ENCODE data around the gene MEIS2.

The MEIS2 gene

DNA sequence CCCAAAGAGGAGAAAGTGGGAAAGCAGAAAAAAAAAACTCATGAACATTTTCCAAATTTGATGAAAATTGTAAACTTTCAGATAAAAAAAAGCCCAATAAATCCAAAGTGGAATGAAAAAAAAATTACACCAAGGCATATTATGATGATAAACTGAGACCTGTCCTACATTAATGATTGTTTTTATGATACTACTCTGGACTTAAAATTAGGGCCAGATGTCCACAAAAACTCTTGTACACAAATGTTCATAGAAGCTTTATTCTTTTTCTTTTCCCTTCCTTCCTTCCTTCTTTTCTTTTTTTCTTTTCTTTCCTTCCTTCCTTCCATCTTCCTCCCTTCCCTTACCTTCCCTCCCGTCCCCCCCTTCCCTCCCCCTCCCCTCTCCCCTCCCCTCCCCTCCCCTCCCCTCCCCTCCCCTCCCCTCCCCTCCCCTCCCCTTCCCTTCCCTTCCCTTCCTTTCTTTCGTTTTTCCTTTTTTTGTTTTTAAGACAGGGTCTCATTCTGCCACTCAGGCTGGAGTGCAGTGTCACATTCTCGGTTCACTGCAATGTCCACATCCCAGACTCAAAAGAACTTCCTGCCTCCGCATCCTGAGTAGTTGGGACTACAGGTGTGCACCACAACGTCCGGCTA is 243.9 kb downstream of the MEIS2 start:
- Histone ChIP-seq H3K36me3 (ENCODE audit: control insufficient read depth in 1 of 2, insufficient read depth in 2 of 2, low read length in 2 of 2) (no peaks in the 10 kb centered on the region), H3K14ac (ENCODE audit: low read length) (no peak overlapping the region), H3K4ac (ENCODE audit: low read depth, low read length) (no peak overlapping the region), H3K27ac (ENCODE audit: low read depth, low read length) (no peak overlapping the region), H3K79me1 (ENCODE audit: low read length) (no peaks in the 10 kb centered on the region), H4K8ac (ENCODE audit: low read depth, low read length) (no peak overlapping the region), H3K18ac (ENCODE audit: low read length) (no peak overlapping the region), H3K79me2 (ENCODE audit: control insufficient read depth, insufficient read depth, low read length, poor library complexity) (no peaks in the 10 kb centered on the region), H2AK5ac (ENCODE audit: low read length) (no peak overlapping the region), H3K27me3 (ENCODE audit: insufficient read depth, low read length) (no peaks in the 10 kb centered on the region), H3K23ac (ENCODE audit: low read length) (no peak overlapping the region), H3K9me3 (ENCODE audit: insufficient read depth, low read depth, low read length) (peaks cover 1% of the 10 kb centered on the region), H3K4me1 (ENCODE audit: control insufficient read depth in 1 of 2, insufficient read depth in 2 of 2, low read length in 2 of 2) (no peaks in the 10 kb centered on the region), H3K4me3 (ENCODE audit: low read depth, low read length) (no peak overlapping the region), H2AFZ (ENCODE audit: insufficient read depth, low read length, poor library complexity) (no peak overlapping the region), H2BK12ac (ENCODE audit: low read length) (no peak overlapping the region), H3K4me2 (ENCODE audit: low read length) (no peak overlapping the region), H4K91ac (ENCODE audit: low read depth, low read length) (no peak overlapping the region), H2BK5ac (ENCODE audit: low read depth, low read length, poor library complexity) (no peak overlapping the region), H2BK120ac (ENCODE audit: insufficient read depth, low read length, poor library complexity) (no peak overlapping the region), H4K12ac (ENCODE audit: low read depth, low read length) (no peak overlapping the region), H3K9ac (ENCODE audit: low read length) (no peak overlapping the region)
- WGBS (ENCODE audit: extremely low coverage, insufficient coverage, insufficient read length) = 86% methylated on average over 1 of the region's 6 CpGs
- DNase-seq = no peak

GRCh38 chr15:36850864-36851263 is 249.5 kb downstream of the MEIS2 start:
- Histone ChIP-seq H3K23ac (ENCODE audit: low read length) (no peak overlapping the region), H2AK5ac (ENCODE audit: low read length) (no peak overlapping the region), H4K91ac (ENCODE audit: low read depth, low read length) (no peak overlapping the region), H2BK120ac (ENCODE audit: insufficient read depth, low read length, poor library complexity) (no peak overlapping the region), H3K27me3 (ENCODE audit: insufficient read depth, low read length) (no peaks in the 10 kb centered on the region), H4K12ac (ENCODE audit: low read depth, low read length) (no peak overlapping the region), H3K4me3 (ENCODE audit: low read depth, low read length) (no peak overlapping the region), H4K8ac (ENCODE audit: low read depth, low read length) (no peak overlapping the region), H3K79me1 (ENCODE audit: low read length) (no peaks in the 10 kb centered on the region), H3K4ac (ENCODE audit: low read depth, low read length) (no peak overlapping the region), H3K27ac (ENCODE audit: low read depth, low read length) (no peak overlapping the region), H2AFZ (ENCODE audit: insufficient read depth, low read length, poor library complexity) (no peak overlapping the region), H3K9ac (ENCODE audit: low read length) (no peak overlapping the region), H3K4me2 (ENCODE audit: low read length) (no peak overlapping the region), H2BK5ac (ENCODE audit: low read depth, low read length, poor library complexity) (no peak overlapping the region), H3K4me1 (ENCODE audit: control insufficient read depth in 1 of 2, insufficient read depth in 2 of 2, low read length in 2 of 2) (no peaks in the 10 kb centered on the region), H3K79me2 (ENCODE audit: control insufficient read depth, insufficient read depth, low read length, poor library complexity) (no peaks in the 10 kb centered on the region), H3K18ac (ENCODE audit: low read length) (no peak overlapping the region), H3K9me3 (ENCODE audit: insufficient read depth, low read depth, low read length) (no peaks in the 10 kb centered on the region), H2BK12ac (ENCODE audit: low read length) (no peak overlapping the region), H3K14ac (ENCODE audit: low read length) (no peak overlapping the region), H3K36me3 (ENCODE audit: control insufficient read depth in 1 of 2, insufficient read depth in 2 of 2, low read length in 2 of 2) (no peaks in the 10 kb centered on the region)
- WGBS (ENCODE audit: extremely low coverage, insufficient coverage, insufficient read length) = no CpG with 5 or more reads among the region's 2 CpGs
- DNase-seq = no peak

- no peak overlapping the region for H4K12ac ChIP-seq (ENCODE audit: low read depth, low read length)
Observed at GRCh38 chr15:36845270-36845669, 255.1 kb downstream of the MEIS2 start.

GRCh38 chr15:36844534-36844998 is 255.8 kb downstream of the MEIS2 start:
- Histone ChIP-seq H4K91ac (ENCODE audit: low read depth, low read length) (no peak overlapping the region), H2AK5ac (ENCODE audit: low read length) (no peak overlapping the region), H4K8ac (ENCODE audit: low read depth, low read length) (no peak overlapping the region), H3K27me3 (ENCODE audit: insufficient read depth, low read length) (no peaks in the 10 kb centered on the region), H3K4me3 (ENCODE audit: low read depth, low read length) (no peak overlapping the region), H3K4me2 (ENCODE audit: low read length) (no peak overlapping the region), H3K79me1 (ENCODE audit: low read length) (no peaks in the 10 kb centered on the region), H3K23ac (ENCODE audit: low read length) (no peak overlapping the region), H2BK120ac (ENCODE audit: insufficient read depth, low read length, poor library complexity) (no peak overlapping the region), H2BK5ac (ENCODE audit: low read depth, low read length, poor library complexity) (no peak overlapping the region), H3K27ac (ENCODE audit: low read depth, low read length) (no peak overlapping the region), H2AFZ (ENCODE audit: insufficient read depth, low read length, poor library complexity) (no peak overlapping the region), H3K36me3 (ENCODE audit: control insufficient read depth in 1 of 2, insufficient read depth in 2 of 2, low read length in 2 of 2) (no peaks in the 10 kb centered on the region), H3K18ac (ENCODE audit: low read length) (no peak overlapping the region), H3K4ac (ENCODE audit: low read depth, low read length) (no peak overlapping the region), H2BK12ac (ENCODE audit: low read length) (no peak overlapping the region), H3K14ac (ENCODE audit: low read length) (no peak overlapping the region), H3K79me2 (ENCODE audit: control insufficient read depth, insufficient read depth, low read length, poor library complexity) (no peaks in the 10 kb centered on the region), H4K12ac (ENCODE audit: low read depth, low read length) (no peak overlapping the region), H3K9me3 (ENCODE audit: insufficient read depth, low read depth, low read length) (no peaks in the 10 kb centered on the region), H3K9ac (ENCODE audit: low read length) (no peak overlapping the region), H3K4me1 (ENCODE audit: control insufficient read depth in 1 of 2, insufficient read depth in 2 of 2, low read length in 2 of 2) (peaks cover 0 to 5% of the 10 kb centered on the region in 2 experiments)
- no peak for DNase-seq
- WGBS (ENCODE audit: extremely low coverage, insufficient coverage, insufficient read length) = no CpG with 5 or more reads among the region's 4 CpGs

More at GRCh38 chr15:36845270-36845669, 255.1 kb downstream of the MEIS2 start:
- Histone ChIP-seq H3K79me2 (ENCODE audit: control insufficient read depth, insufficient read depth, low read length, poor library complexity) (no peaks in the 10 kb centered on the region), H3K4me2 (ENCODE audit: low read length) (no peak overlapping the region), H3K23ac (ENCODE audit: low read length) (no peak overlapping the region), H2BK5ac (ENCODE audit: low read depth, low read length, poor library complexity) (no peak overlapping the region), H3K27ac (ENCODE audit: low read depth, low read length) (no peak overlapping the region), H2BK120ac (ENCODE audit: insufficient read depth, low read length, poor library complexity) (no peak overlapping the region), H3K27me3 (ENCODE audit: insufficient read depth, low read length) (no peaks in the 10 kb centered on the region), H3K4ac (ENCODE audit: low read depth, low read length) (no peak overlapping the region), H3K79me1 (ENCODE audit: low read length) (no peaks in the 10 kb centered on the region), H3K9ac (ENCODE audit: low read length) (no peak overlapping the region), H3K14ac (ENCODE audit: low read length) (no peak overlapping the region), H3K36me3 (ENCODE audit: control insufficient read depth in 1 of 2, insufficient read depth in 2 of 2, low read length in 2 of 2) (no peaks in the 10 kb centered on the region), H3K4me1 (ENCODE audit: control insufficient read depth in 1 of 2, insufficient read depth in 2 of 2, low read length in 2 of 2) (peaks cover 0 to 5% of the 10 kb centered on the region in 2 experiments), H2AK5ac (ENCODE audit: low read length) (no peak overlapping the region), H3K4me3 (ENCODE audit: low read depth, low read length) (no peak overlapping the region), H4K91ac (ENCODE audit: low read depth, low read length) (no peak overlapping the region), H4K8ac (ENCODE audit: low read depth, low read length) (no peak overlapping the region), H2BK12ac (ENCODE audit: low read length) (no peak overlapping the region), H3K9me3 (ENCODE audit: insufficient read depth, low read depth, low read length) (no peaks in the 10 kb centered on the region), H3K18ac (ENCODE audit: low read length) (no peak overlapping the region), H2AFZ (ENCODE audit: insufficient read depth, low read length, poor library complexity) (no peak overlapping the region)
- no peak for DNase-seq
